ENCODE measurements around the gene FYB1. TPM values are rescaled to one million over a fixed set of nuclear protein-coding genes. Genes with fewer than 3 reads are reported as not detected.

Gene FYB1
- total RNA-seq, 1 donor from 2014 or later = not detected

DNA sequence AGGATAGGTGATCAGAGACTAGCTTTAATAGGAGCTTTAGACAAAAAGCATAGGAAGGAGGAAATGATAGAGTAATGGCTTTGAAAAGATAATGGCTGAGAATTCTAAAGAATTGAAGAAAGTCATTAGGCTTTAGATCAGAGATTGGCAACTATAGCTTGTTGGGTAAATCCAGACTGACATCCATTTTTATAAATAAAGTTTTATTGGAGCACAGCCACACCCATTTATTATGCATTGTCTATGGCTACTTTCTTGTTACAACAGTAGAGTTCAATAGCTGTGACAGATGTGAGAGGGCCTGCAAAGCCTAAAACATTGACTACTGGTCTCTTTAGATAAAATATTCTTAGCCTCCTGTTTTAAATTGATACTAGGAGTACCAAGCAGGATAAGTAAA lies 40.7 kb upstream of the FYB1 start:
- H3K4me1 Mint-ChIP-seq (ENCODE audit: low read depth) = peaks cover 4% of the 10 kb centered on the region
- DNase-seq (ENCODE audit: low spot score, unreplicated experiment) = no peak
- no peaks in the 10 kb centered on the region for H3K27me3 Mint-ChIP-seq
- TF ChIP-seq CTCF (IDR thresholded peaks at IDR 0.05; ENCODE audit: unreplicated experiment) = no peak
- no peaks in the 10 kb centered on the region for H3K36me3 Mint-ChIP-seq (ENCODE audit: insufficient read depth)
- H3K4me3 Mint-ChIP-seq (ENCODE audit: low read depth) = no peak overlapping the region
- no peaks in the 10 kb centered on the region for H3K9me3 Mint-ChIP-seq (ENCODE audit: low read depth)
- no peak overlapping the region for H3K27ac Mint-ChIP-seq

DNA sequence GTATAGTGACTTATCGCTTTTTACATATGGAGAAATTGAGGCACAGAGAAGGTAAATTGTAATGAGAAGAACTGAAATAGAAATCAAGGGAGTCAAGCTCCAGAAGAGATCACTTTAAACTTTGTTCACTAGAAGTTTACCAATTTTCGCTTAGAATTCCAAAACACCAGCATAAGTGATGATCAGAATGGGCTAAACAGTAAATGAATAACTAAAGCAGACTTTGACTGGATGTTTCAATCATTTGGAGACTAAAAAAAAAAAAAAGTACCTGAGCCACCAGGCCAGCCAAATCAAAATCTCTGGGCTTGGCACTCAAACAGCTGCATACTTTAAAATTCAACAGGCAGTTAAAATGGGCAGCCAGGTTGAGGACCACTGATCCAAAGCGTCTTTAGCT lies 38.2 kb upstream of the FYB1 start:
- no peaks in the 10 kb centered on the region for H3K27me3 Mint-ChIP-seq
- no peaks in the 10 kb centered on the region for H3K9me3 Mint-ChIP-seq (ENCODE audit: low read depth)
- H3K36me3 Mint-ChIP-seq (ENCODE audit: insufficient read depth) = no peaks in the 10 kb centered on the region
- no peak for TF ChIP-seq CTCF (IDR thresholded peaks at IDR 0.05; ENCODE audit: unreplicated experiment)
- no peak for DNase-seq (ENCODE audit: low spot score, unreplicated experiment)
- no peak overlapping the region for H3K27ac Mint-ChIP-seq
- H3K4me1 Mint-ChIP-seq (ENCODE audit: low read depth) = peaks cover 4% of the 10 kb centered on the region
- H3K4me3 Mint-ChIP-seq (ENCODE audit: low read depth) = no peak overlapping the region

DNA sequence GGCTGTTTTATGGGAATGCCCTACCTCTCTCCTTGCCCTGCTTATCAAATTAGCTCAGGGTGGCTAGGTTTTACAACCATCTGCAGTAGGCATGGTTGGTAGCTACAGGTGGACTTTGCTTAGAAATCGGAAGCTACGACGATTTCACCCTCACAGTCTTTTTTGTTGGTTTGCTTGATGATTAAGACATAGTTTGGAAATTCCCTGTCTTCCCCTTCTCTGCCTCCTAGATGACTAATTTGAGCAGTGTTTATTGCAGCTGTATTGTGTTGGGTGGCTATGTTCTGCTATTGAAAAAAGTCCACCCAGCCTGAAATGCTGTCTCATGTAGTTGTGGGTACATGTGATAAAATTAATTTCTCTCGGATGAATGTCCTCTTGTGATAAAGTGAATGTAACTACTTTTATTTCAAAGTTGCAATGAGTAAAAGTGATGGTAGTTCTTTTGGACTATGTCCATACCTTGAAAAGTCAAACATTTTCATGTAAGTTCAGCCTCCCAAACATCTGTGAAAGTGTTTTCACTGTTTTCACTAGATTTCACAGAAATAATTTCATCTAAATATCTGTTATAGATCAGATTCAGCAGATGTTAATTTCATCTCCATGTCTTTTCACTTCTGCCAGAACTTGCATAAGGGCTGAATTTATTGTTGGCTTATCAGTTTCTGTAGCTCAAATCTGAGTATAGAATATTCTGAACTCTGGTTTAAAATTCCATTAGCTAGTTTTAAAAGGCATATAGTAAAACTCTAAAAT lies 37.3 kb upstream of the FYB1 start:
- no peaks in the 10 kb centered on the region for H3K27me3 Mint-ChIP-seq
- peaks cover 4% of the 10 kb centered on the region for H3K4me1 Mint-ChIP-seq (ENCODE audit: low read depth)
- no peak for DNase-seq (ENCODE audit: low spot score, unreplicated experiment)

DNA sequence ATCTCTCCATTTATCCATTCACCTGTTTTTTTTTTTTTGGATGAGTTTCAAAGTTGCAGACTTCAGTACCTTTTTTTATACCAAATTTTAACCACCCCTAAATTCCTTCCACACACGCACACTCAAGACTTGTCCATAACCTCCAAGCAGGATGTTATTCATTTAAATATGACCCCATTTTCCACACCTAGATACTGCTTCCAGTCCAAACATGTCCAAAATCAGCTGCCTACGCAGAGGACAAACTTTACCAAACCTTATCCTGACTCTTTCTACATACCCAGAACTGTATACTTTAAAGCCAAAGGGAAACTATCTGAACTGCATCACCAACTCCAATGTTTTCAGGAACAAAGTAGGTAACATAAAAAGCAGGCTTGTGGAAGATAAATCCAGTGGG lies 36.0 kb upstream of the FYB1 start:
- Mint-ChIP-seq H3K36me3 (ENCODE audit: insufficient read depth) (no peaks in the 10 kb centered on the region), H3K27ac (no peak overlapping the region), H3K27me3 (no peaks in the 10 kb centered on the region), H3K4me3 (ENCODE audit: low read depth) (no peak overlapping the region), H3K4me1 (ENCODE audit: low read depth) (peaks cover 4% of the 10 kb centered on the region), H3K9me3 (ENCODE audit: low read depth) (no peaks in the 10 kb centered on the region)
- no peak for DNase-seq (ENCODE audit: low spot score, unreplicated experiment)
- no peak for TF ChIP-seq CTCF (IDR thresholded peaks at IDR 0.05; ENCODE audit: unreplicated experiment)

More for the DNA sequence above, 37.3 kb upstream of the FYB1 start:
- H3K4me3 Mint-ChIP-seq (ENCODE audit: low read depth) = no peak overlapping the region
- no peaks in the 10 kb centered on the region for H3K9me3 Mint-ChIP-seq (ENCODE audit: low read depth)
- H3K36me3 Mint-ChIP-seq (ENCODE audit: insufficient read depth) = no peaks in the 10 kb centered on the region
- H3K27ac Mint-ChIP-seq = no peak overlapping the region
- no peak for TF ChIP-seq CTCF (IDR thresholded peaks at IDR 0.05; ENCODE audit: unreplicated experiment)

- H3K27me3 Mint-ChIP-seq = no peaks in the 10 kb centered on the region
- peaks cover 4% of the 10 kb centered on the region for H3K4me1 Mint-ChIP-seq (ENCODE audit: low read depth)
- H3K27ac Mint-ChIP-seq = no peak overlapping the region
- no peaks in the 10 kb centered on the region for H3K9me3 Mint-ChIP-seq (ENCODE audit: low read depth)
- H3K4me3 Mint-ChIP-seq (ENCODE audit: low read depth) = no peak overlapping the region
- no peak for DNase-seq (ENCODE audit: low spot score, unreplicated experiment)
- TF ChIP-seq CTCF (IDR thresholded peaks at IDR 0.05; ENCODE audit: unreplicated experiment) = no peak
- H3K36me3 Mint-ChIP-seq (ENCODE audit: insufficient read depth) = no peaks in the 10 kb centered on the region
Measured at GRCh38 chr5:39254671-39255070, 35.3 kb upstream of the FYB1 start.
